ENCODE data around the gene RAC3. TPM values are rescaled to one million over a fixed set of nuclear protein-coding genes. Genes with fewer than 3 reads are reported as not detected.

RAC3 gene
- total and polyA plus RNA-seq, 2 of the 8 experiments (the other 6 are each of a cell fraction or from before 2014, with no cell fraction given): 177 to 299 TPM

DNA sequence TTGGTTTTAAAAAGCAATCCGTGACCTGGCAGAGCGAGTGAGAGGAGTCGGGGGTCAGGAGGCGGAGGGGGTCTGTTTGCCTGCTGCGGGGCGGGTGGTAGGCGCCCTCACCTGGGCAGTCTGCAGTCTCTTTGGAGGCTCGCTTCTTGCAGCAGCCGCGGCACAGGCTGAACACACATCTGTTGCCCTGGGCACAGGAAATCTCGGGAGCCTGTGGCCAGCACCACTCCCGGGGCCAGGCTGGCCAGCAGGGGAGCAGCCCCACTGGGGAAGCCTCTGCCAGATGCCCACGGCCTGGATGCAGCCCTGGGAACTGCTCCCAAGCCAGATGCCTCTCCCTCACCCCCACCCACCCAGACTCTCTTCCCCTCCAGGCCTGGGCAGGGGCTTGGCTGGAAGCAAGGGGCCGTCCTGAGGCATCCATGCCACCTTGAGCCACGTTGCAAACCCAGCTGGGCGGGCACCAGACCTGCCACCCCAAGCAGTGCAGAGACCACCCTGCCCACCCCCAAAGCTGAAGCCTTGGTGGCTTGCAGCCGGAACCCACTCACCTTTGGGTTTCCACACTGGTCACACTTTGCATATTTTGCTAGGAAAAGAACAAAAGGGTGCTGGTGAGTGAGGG lies 26.9 kb downstream of the RAC3 start:
- no peaks in the 10 kb centered on the region for H3K4me1 ChIP-seq (replicated peaks in 1 of 4; ENCODE audit: control insufficient read depth in 3 of 4, insufficient read depth in 4 of 4, low read length in 3 of 4)
- no peaks in the 10 kb centered on the region for H3K27me3 ChIP-seq (replicated peaks in 1 of 4; ENCODE audit: control insufficient read depth in 3 of 4, extremely low read depth in 1 of 4, insufficient read depth in 3 of 4, low read length in 3 of 4)
- H3K9ac ChIP-seq (replicated peaks in 1 of 4; ENCODE audit: extremely low read depth in 1 of 4, low read depth in 3 of 4, low read length in 3 of 4): no peak overlapping the region
- H2AK5ac ChIP-seq (ENCODE audit: low read depth, low read length): no peak overlapping the region
- no peak overlapping the region for H3K4me2 ChIP-seq (ENCODE audit: insufficient read depth in 1 of 2, low read depth in 2 of 2, low read length in 2 of 2)
- H3K79me2 ChIP-seq (ENCODE audit: control insufficient read depth in 1 of 2, insufficient read depth in 2 of 2, low read length in 2 of 2): peaks cover 0 to under 1% of the 10 kb centered on the region in 2 experiments; a peak in 1 of 4 replicates
- no peak overlapping the region for H2BK120ac ChIP-seq (replicated peaks; ENCODE audit: low read depth, low read length)
- H3K36me3 ChIP-seq (ENCODE audit: control insufficient read depth in 2 of 4, insufficient read depth in 4 of 4, low read length in 3 of 4): peaks cover 14 to 43% (median 36%) of the 10 kb centered on the region in 4 experiments
- H2BK20ac ChIP-seq (ENCODE audit: low read length): no peak overlapping the region
- H3K27ac ChIP-seq (ENCODE audit: low read depth, low read length): no peak overlapping the region
- no peak overlapping the region for H4K5ac ChIP-seq (ENCODE audit: insufficient read length, low read depth, low read length)
- H4K91ac ChIP-seq (replicated peaks; ENCODE audit: insufficient read length, low read length): no peak overlapping the region
- H3K23ac ChIP-seq (ENCODE audit: insufficient read length): no peak overlapping the region
- no peak overlapping the region for H2BK5ac ChIP-seq (ENCODE audit: low read depth, low read length)
- no peak overlapping the region for H2AFZ ChIP-seq (ENCODE audit: low read length)
- H3K4me3 ChIP-seq (ENCODE audit: extremely low read depth in 1 of 4, insufficient read depth in 2 of 4, low read depth in 3 of 4, low read length in 4 of 4): no peak overlapping the region
- CTCF ChIA-PET (ENCODE audit: partially characterized antibody): interaction anchor here (0.9 to 1.7 kb wide), 4 partner anchors 9 to 94 kb away, joined by 3 to 4 read pairs (median 3); no protein-coding TSS in a partner anchor
- 88% methylated on average over 16 of the region's 17 CpGs; no CpG with 5 or more reads in 1 of the 2 experiments for WGBS, 2 experiments (ENCODE audit: extremely low coverage in 1 of 2, insufficient coverage in 1 of 2, insufficient read length in 1 of 2, insufficient replicate concordance in 2 of 2, low coverage in 1 of 2, low lambda C conversion rate in 2 of 2, missing lambda C conversion rate in 1 of 2)
- no peak overlapping the region for H2BK12ac ChIP-seq (ENCODE audit: low read depth, low read length)
- POLR2A ChIA-PET (ENCODE audit: partially characterized antibody): interaction anchor here (0.6 to 16.2 kb wide), 11 partner anchors 3 to 321 kb away, joined by 3 to 161 read pairs (median 24); partner anchors contain the start of genes DUS1L, GPS1, RAC3 and RFNG
- H2BK15ac ChIP-seq (ENCODE audit: low read length): no peak overlapping the region
- peak overlapping the region; percentile 5; the same call in 1 of the 2 replicates for H4K8ac ChIP-seq (ENCODE audit: extremely low read depth, insufficient read depth, low read length)
- H4K20me1 ChIP-seq (replicated peaks in 1 of 2; ENCODE audit: control insufficient read depth in 1 of 2, insufficient read depth in 2 of 2, low read length in 2 of 2): peaks cover under 1 to 19% of the 10 kb centered on the region in 2 experiments
- FAIRE-seq: no peak
- H3K14ac ChIP-seq (ENCODE audit: insufficient read length): no peak overlapping the region
- H3K18ac ChIP-seq (ENCODE audit: extremely low read depth, low read length): no peak overlapping the region
- H3K4ac ChIP-seq (replicated peaks; ENCODE audit: insufficient read length, low read depth, low read length): no peak overlapping the region
- H3K56ac ChIP-seq (replicated peaks; ENCODE audit: insufficient read length, low read depth, low read length): peak overlapping the region; percentile 16
- no peaks in the 10 kb centered on the region for H3K79me1 ChIP-seq (ENCODE audit: low read depth, low read length)
- H3K9me3 ChIP-seq (ENCODE audit: insufficient read depth in 2 of 2, low read depth in 1 of 2, low read length in 1 of 2): no peaks in the 10 kb centered on the region
- DNase-seq (ENCODE audit: low read depth in 1 of 2, low spot score in 2 of 2): no peak
- no peaks in the 10 kb centered on the region; the same call in 1 of the 2 replicates for H3K23me2 ChIP-seq (ENCODE audit: low read depth, low read length)
- TF ChIP-seq POLR2A (IDR thresholded peaks at IDR 0.05; ENCODE audit: control extremely low read depth in 1 of 2, low read depth in 2 of 2, low read length in 2 of 2) (no peak), SIN3A (conservative IDR thresholded peaks at IDR 0.05 in 1 of 2, IDR thresholded peaks at IDR 0.05 in 1 of 2; ENCODE audit: low read depth in 1 of 2, low read length in 2 of 2) (no peak), TBP (IDR thresholded peaks at IDR 0.05; ENCODE audit: low read depth, low read length) (no peak), POLR2AphosphoS5 (IDR thresholded peaks at IDR 0.05; ENCODE audit: low read depth, low read length) (no peak), EP300 (IDR thresholded peaks at IDR 0.05; ENCODE audit: borderline replicate concordance in 1 of 2, low read depth in 2 of 2, low read length in 2 of 2) (no peak), JUND (IDR thresholded peaks at IDR 0.05; ENCODE audit: low read length) (no peak), SP4 (IDR thresholded peaks at IDR 0.05; ENCODE audit: low read length) (no peak), FOSL1 (IDR thresholded peaks at IDR 0.05; ENCODE audit: insufficient read depth, low read depth, low read length) (no peak)
- TF ChIP-seq, protein P1, sequence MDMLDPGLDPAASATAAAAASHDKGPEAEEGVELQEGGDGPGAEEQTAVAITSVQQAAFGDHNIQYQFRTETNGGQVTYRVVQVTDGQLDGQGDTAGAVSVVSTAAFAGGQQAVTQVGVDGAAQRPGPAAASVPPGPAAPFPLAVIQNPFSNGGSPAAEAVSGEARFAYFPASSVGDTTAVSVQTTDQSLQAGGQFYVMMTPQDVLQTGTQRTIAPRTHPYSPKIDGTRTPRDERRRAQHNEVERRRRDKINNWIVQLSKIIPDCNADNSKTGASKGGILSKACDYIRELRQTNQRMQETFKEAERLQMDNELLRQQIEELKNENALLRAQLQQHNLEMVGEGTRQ (IDR thresholded peaks at IDR 0.05; ENCODE audit: low read length): no peak

Measured in H1 (cell line).